HTERT RPE-1 (cell line): Measurements from ENCODE around the gene OR7A10.
"Not testable (repeated sequence)": the region's sequence is repeated elsewhere in the genome, so short reads cannot be mapped to it uniquely, and the experiment has no call there.

Experiments used
- in situ Hi-C: fragments of 300-500 bp; cut with MboI; formaldehyde crosslinking; loops from 4 replicates; pipeline ENCODE4 v1.14.3; 2020; ENCODE audit warnings: low sequenced_read_pairs

OR7A10 gene

GRCh38 chr19:14796021-14796420, 52.7 kb downstream of the OR7A10 start:
- in situ Hi-C loops, result no loop called here

DNA sequence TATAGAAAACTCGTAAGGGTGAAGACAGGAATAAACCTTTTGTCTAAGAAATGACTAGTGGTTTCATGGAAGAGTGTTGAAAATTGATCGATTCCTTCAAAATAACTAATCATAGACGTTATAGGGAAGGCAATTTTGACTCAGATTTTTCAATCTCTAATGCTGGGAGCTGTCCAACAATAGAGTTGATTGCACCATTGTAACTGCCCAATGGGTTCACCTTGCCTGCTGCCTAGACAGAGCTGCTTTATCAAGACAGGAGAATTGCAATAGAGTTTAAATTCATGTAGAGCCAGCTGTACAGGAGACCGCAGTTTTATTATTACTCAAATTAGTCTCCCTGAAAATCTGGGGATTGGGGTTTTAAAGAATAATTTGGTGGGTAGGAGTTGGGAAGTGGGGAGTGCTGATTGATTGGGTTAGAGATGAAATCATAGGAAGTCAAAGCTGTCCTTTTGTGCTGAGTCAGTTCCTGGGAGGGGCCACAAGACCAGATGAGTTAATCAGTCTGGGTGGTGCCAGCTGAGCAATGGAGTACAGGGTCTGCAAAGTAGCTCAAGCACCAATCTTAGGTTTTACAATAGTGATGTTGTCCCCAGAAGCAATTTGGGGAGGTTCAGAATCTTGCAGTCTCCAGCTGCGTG, 53.5 kb downstream of the OR7A10 start:
- in situ Hi-C loops, result no loop called here

DNA sequence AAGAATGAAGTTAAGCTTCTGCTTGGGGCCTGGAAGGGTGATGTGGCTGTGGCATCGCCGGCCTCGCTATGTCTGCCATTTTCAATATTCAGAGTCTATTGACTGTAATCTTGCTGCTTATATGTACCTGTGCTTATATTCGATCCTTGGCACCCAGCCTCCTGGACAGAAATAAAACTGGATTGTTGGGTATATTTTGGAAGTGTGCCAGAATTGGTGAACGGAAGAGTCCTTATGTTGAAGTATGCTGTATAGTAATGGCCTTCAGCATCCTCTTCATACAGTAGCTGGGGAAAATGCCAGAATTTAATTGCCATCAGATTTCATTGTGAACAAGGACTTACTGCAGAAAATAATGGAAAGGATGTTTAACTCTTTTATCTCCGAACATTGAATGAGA, 56.5 kb downstream of the OR7A10 start:
- in situ Hi-C loops, result not testable (repeated sequence)
